Measurements from ENCODE around the gene MLLT3. TPM values are rescaled to one million over a fixed set of nuclear protein-coding genes. Genes with fewer than 3 reads are reported as not detected.

Gene MLLT3
- total RNA-seq, 1 donor from 2014 or later: 17.5 TPM

DNA sequence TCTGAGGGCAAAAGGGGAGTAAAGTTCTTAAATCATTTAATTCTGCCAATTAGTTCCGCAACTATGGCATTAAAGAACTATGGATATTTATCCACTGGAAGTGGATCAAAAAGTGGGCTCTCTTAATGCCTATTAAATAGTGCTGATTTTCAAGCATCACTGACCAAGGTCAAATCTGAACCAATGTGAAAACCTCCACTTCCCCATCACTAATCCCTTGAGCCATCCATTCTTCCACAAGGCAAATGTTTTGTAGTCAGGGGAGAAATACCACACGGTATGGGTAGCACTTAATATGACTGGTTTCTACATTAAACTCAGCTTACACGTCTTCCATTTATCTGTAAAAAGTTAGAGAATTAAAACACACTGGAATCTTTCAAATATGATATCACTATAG lies 57.6 kb downstream of the MLLT3 start:
- no peaks in the 10 kb centered on the region for H3K9me3 ChIP-seq (replicated peaks)
- intact Hi-C loops (cut with micrococcal nuclease): no loop called here

DNA sequence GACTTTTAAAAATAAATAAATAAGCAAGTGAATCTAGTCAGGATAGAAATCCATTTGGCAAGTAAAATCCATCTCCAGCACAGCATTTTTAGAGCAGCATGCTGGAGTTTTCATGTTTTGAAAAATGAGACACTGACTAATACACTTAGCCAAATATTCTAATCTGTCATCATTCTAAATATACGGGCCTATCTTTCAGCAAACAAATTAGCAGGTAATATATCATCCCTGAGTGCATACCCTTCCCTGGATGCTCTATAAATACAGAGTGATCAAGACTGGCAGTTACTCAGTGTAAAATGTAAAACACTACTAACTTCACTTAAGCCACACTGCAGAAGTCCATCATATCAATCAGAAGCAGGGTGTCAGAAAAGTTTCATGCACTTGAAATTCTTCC lies 58.4 kb downstream of the MLLT3 start:
- no peak overlapping the region for H3K4me3 ChIP-seq
- intact Hi-C loops (cut with micrococcal nuclease): no loop called here
- no peaks in the 10 kb centered on the region for H3K27me3 ChIP-seq (ENCODE audit: low read depth)
- no peaks in the 10 kb centered on the region for H3K36me3 ChIP-seq
- DNase-seq: no peak
- H3K9me3 ChIP-seq (replicated peaks): no peaks in the 10 kb centered on the region
- no peak overlapping the region for H3K27ac ChIP-seq (replicated peaks)
- H3K4me1 ChIP-seq: peaks cover 44% of the 10 kb centered on the region
- TF ChIP-seq, protein P1, sequence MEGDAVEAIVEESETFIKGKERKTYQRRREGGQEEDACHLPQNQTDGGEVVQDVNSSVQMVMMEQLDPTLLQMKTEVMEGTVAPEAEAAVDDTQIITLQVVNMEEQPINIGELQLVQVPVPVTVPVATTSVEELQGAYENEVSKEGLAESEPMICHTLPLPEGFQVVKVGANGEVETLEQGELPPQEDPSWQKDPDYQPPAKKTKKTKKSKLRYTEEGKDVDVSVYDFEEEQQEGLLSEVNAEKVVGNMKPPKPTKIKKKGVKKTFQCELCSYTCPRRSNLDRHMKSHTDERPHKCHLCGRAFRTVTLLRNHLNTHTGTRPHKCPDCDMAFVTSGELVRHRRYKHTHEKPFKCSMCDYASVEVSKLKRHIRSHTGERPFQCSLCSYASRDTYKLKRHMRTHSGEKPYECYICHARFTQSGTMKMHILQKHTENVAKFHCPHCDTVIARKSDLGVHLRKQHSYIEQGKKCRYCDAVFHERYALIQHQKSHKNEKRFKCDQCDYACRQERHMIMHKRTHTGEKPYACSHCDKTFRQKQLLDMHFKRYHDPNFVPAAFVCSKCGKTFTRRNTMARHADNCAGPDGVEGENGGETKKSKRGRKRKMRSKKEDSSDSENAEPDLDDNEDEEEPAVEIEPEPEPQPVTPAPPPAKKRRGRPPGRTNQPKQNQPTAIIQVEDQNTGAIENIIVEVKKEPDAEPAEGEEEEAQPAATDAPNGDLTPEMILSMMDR (IDR thresholded peaks at IDR 0.05; ENCODE audit: borderline replicate concordance): no peak

More for the DNA sequence above, 57.6 kb downstream of the MLLT3 start:
- H3K36me3 ChIP-seq: no peaks in the 10 kb centered on the region
- H3K4me1 ChIP-seq: peaks cover 44% of the 10 kb centered on the region
- TF ChIP-seq, protein P1 (IDR thresholded peaks at IDR 0.05; ENCODE audit: borderline replicate concordance): no peak
- no peak overlapping the region for H3K4me3 ChIP-seq
- DNase-seq: no peak
- no peak overlapping the region for H3K27ac ChIP-seq (replicated peaks)
- H3K27me3 ChIP-seq (ENCODE audit: low read depth): no peaks in the 10 kb centered on the region

DNA sequence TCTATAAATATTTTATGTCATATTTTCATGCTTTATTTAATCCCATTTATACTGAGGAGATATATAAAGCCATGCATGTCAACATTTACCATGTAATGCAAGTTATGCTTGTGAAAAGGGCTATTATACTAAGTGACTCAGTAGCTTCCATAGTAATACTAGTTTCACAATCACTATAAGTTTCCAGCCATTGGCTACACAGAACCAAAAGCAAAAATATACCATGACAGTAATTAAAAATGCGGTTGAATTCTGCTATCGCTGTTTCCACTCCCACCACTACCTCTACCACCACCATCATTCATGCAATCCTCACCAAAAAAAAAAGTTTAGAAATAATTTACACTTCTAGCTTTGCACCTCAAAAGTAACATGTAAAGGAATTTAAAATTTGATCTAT lies 60.2 kb downstream of the MLLT3 start:
- no peak for DNase-seq
- H3K27ac ChIP-seq (replicated peaks): no peak overlapping the region
- peaks cover 54% of the 10 kb centered on the region for H3K4me1 ChIP-seq
- no peak overlapping the region for H3K4me3 ChIP-seq
- H3K27me3 ChIP-seq (ENCODE audit: low read depth): no peaks in the 10 kb centered on the region
- H3K9me3 ChIP-seq (replicated peaks): no peaks in the 10 kb centered on the region
- no peaks in the 10 kb centered on the region for H3K36me3 ChIP-seq
- intact Hi-C loops (cut with micrococcal nuclease): no loop called here
- TF ChIP-seq, protein P1 (IDR thresholded peaks at IDR 0.05; ENCODE audit: borderline replicate concordance): no peak

DNA sequence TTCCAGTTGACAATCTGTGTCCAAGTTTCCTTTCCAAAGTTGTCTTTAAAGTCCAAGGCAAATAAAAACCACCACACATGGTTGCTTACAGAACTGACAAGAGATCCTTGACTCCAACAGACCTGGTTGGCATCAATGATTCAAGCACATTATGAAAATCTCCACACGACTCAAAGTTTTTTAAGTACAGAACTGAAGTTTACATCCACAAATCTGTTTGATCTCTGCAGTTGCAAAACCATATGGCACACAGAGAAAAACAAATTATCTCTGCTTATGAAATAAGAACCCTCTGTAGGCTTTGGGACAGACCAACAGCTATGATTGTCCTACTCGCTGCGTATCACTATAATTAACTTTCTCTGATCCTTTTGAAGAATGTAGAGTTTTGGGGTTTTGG lies 60.8 kb downstream of the MLLT3 start:
- intact Hi-C loops (cut with micrococcal nuclease): no loop called here

DNA sequence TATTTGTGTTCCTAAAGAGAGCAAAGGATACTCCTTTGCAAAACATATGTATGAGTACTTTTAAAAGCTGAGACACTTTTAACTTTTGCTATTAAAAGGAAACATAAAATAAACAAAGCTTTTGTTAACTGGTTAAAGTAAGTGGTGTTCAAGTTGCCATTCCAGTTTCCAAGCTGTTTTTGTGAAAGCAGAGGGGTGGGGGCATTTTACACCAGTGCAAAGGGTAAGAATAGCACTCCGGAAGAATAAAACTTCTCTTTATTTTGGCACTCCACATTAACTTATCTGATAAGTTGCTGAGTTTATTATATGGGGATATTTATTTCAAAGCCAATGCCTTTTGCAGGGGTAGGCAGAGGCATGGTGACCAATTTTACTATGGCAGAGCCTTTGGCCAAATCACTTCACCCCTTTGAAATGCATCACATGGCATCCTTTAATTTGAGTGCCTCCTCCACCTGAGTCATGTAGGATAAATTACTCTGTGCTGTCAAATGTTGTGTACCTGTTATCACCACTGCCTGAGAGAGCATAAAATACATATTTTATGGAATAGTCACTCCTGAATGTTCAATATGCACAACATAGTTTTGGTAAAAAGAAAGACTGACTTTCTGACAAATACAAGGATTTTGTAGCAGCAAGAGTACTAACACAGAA lies 62.9 kb downstream of the MLLT3 start:
- no peaks in the 10 kb centered on the region for H3K36me3 ChIP-seq
- no peak overlapping the region for H3K4me3 ChIP-seq
- no peak for DNase-seq
- intact Hi-C loops (cut with micrococcal nuclease): no loop called here
- TF ChIP-seq, protein P1 (IDR thresholded peaks at IDR 0.05; ENCODE audit: borderline replicate concordance): no peak
- peaks cover 54% of the 10 kb centered on the region for H3K4me1 ChIP-seq
- no peak overlapping the region for H3K27ac ChIP-seq (replicated peaks)
- no peaks in the 10 kb centered on the region for H3K27me3 ChIP-seq (ENCODE audit: low read depth)
- no peaks in the 10 kb centered on the region for H3K9me3 ChIP-seq (replicated peaks)

More for the DNA sequence above, 60.8 kb downstream of the MLLT3 start:
- H3K27me3 ChIP-seq (ENCODE audit: low read depth): no peaks in the 10 kb centered on the region
- peaks cover 54% of the 10 kb centered on the region for H3K4me1 ChIP-seq
- H3K4me3 ChIP-seq: no peak overlapping the region
- no peak overlapping the region for H3K27ac ChIP-seq (replicated peaks)
- no peak for DNase-seq
- no peaks in the 10 kb centered on the region for H3K36me3 ChIP-seq
- TF ChIP-seq, protein P1 (IDR thresholded peaks at IDR 0.05; ENCODE audit: borderline replicate concordance): no peak
- H3K9me3 ChIP-seq (replicated peaks): no peaks in the 10 kb centered on the region
